Measurements from ENCODE around the gene ATP5F1A. TPM values are rescaled to one million over a fixed set of nuclear protein-coding genes. Genes with fewer than 3 reads are reported as not detected.
"Not testable (repeated sequence)": the region's sequence is repeated elsewhere in the genome, so short reads cannot be mapped to it uniquely, and the experiment has no call there.

ATP5F1A gene
- total RNA-seq (100 to 1,000 TPM; 171 to 200 TPM), total RNA-seq (199 to 482 reads per million in 2 donors)

GRCh38 chr18:46097801-46098615 lies at the start of gene ATP5F1A:
Gene ATP5F1A, minus strand, starts transcription at chr18:46098296. Its CDS starts 65 bp downstream, at chr18:46098231.
- H3K9me3 ChIP-seq (ENCODE audit: control insufficient read depth, low read length, poor library complexity, severe bottlenecking) = no peaks in the 10 kb centered on the region
- H3K36me3 Mint-ChIP-seq (ENCODE audit: low read depth) = peaks cover 2% of the 10 kb centered on the region
- H3K4me3 Mint-ChIP-seq = peak within 1 kb of the TSS; percentile 96
- peak within 1 kb of the TSS; percentile 97 for H3K27ac Mint-ChIP-seq
- ATAC-seq (peak; percentile 89), DNase-seq (peak; percentile 69 to 74 (median 73))
- no peaks in the 10 kb centered on the region for H3K27me3 Mint-ChIP-seq
- peaks cover 21% of the 10 kb centered on the region for H3K4me1 Mint-ChIP-seq

GRCh38 chr18:46141199-46141598 lies 43.1 kb upstream of the ATP5F1A start:
- no peaks in the 10 kb centered on the region for H3K36me3 Mint-ChIP-seq (ENCODE audit: low read depth)

GRCh38 chr18:46140173-46140572 lies 42.1 kb upstream of the ATP5F1A start:
- DNase-seq (no peak), ATAC-seq (no peak)
- H3K36me3 Mint-ChIP-seq (ENCODE audit: low read depth) = no peaks in the 10 kb centered on the region
- H3K4me1 Mint-ChIP-seq = peaks cover 5% of the 10 kb centered on the region
- no peak overlapping the region for H3K4me3 Mint-ChIP-seq
- no peaks in the 10 kb centered on the region for H3K9me3 ChIP-seq (ENCODE audit: control insufficient read depth, low read length, poor library complexity, severe bottlenecking)
- peak overlapping the region; percentile 62 for H3K27ac Mint-ChIP-seq
- H3K27me3 Mint-ChIP-seq = no peaks in the 10 kb centered on the region

More at GRCh38 chr18:46141199-46141598, 43.1 kb upstream of the ATP5F1A start:
- no peak overlapping the region for H3K27ac Mint-ChIP-seq
- H3K4me1 Mint-ChIP-seq = peaks cover 5% of the 10 kb centered on the region
- no peaks in the 10 kb centered on the region for H3K27me3 Mint-ChIP-seq
- H3K4me3 Mint-ChIP-seq = no peak overlapping the region
- H3K9me3 ChIP-seq (ENCODE audit: control insufficient read depth, low read length, poor library complexity, severe bottlenecking) = no peaks in the 10 kb centered on the region
- ATAC-seq (no peak), DNase-seq (no peak)

GRCh38 chr18:46134920-46135675 lies 37.0 kb upstream of the ATP5F1A start:
- H3K36me3 Mint-ChIP-seq (ENCODE audit: low read depth) = peaks cover 2% of the 10 kb centered on the region
- peak overlapping the region; percentile 27 for H3K27ac Mint-ChIP-seq
- H3K9me3 ChIP-seq (ENCODE audit: control insufficient read depth, low read length, poor library complexity, severe bottlenecking) = no peaks in the 10 kb centered on the region
- ATAC-seq = no peak
- DNase-seq = no peak
- H3K27me3 Mint-ChIP-seq = no peaks in the 10 kb centered on the region
- H3K4me3 Mint-ChIP-seq = no peak overlapping the region
- peaks cover 4% of the 10 kb centered on the region for H3K4me1 Mint-ChIP-seq

- ATAC-seq = no peak
- peaks cover 4% of the 10 kb centered on the region for H3K4me1 Mint-ChIP-seq
- H3K4me3 Mint-ChIP-seq = no peak overlapping the region
- H3K9me3 ChIP-seq (ENCODE audit: control insufficient read depth, low read length, poor library complexity, severe bottlenecking) = no peaks in the 10 kb centered on the region
- H3K27ac Mint-ChIP-seq = no peak overlapping the region
- no peaks in the 10 kb centered on the region for H3K27me3 Mint-ChIP-seq
- DNase-seq = no peak
- peaks cover 2% of the 10 kb centered on the region for H3K36me3 Mint-ChIP-seq (ENCODE audit: low read depth)
Measured at GRCh38 chr18:46133534-46133933, 35.4 kb upstream of the ATP5F1A start.

- H3K9me3 ChIP-seq (ENCODE audit: control insufficient read depth, low read length, poor library complexity, severe bottlenecking); ATAC-seq; H3K27me3 Mint-ChIP-seq; H3K4me1 Mint-ChIP-seq; H3K27ac Mint-ChIP-seq; DNase-seq; H3K4me3 Mint-ChIP-seq; H3K36me3 Mint-ChIP-seq (ENCODE audit: low read depth): not testable (repeated sequence)
Measured at GRCh38 chr18:46130549-46130948, 32.5 kb upstream of the ATP5F1A start.

GRCh38 chr18:46130061-46130460 lies 32.0 kb upstream of the ATP5F1A start:
- no peak overlapping the region for H3K27ac Mint-ChIP-seq

GRCh38 chr18:46126625-46127024 lies 28.5 kb upstream of the ATP5F1A start:
- H3K4me1 Mint-ChIP-seq; H3K27ac Mint-ChIP-seq; H3K36me3 Mint-ChIP-seq (ENCODE audit: low read depth); DNase-seq; ATAC-seq; H3K27me3 Mint-ChIP-seq; H3K9me3 ChIP-seq (ENCODE audit: control insufficient read depth, low read length, poor library complexity, severe bottlenecking); H3K4me3 Mint-ChIP-seq: not testable (repeated sequence)

More at GRCh38 chr18:46130061-46130460, 32.0 kb upstream of the ATP5F1A start:
- H3K4me3 Mint-ChIP-seq = no peak overlapping the region
- ATAC-seq (no peak), DNase-seq (no peak)
- peaks cover 2% of the 10 kb centered on the region for H3K36me3 Mint-ChIP-seq (ENCODE audit: low read depth)
- H3K9me3 ChIP-seq (ENCODE audit: control insufficient read depth, low read length, poor library complexity, severe bottlenecking) = no peaks in the 10 kb centered on the region
- H3K4me1 Mint-ChIP-seq = peaks cover 2% of the 10 kb centered on the region
- H3K27me3 Mint-ChIP-seq = no peaks in the 10 kb centered on the region

- Mint-ChIP-seq H3K36me3 (ENCODE audit: low read depth) (peaks cover 6% of the 10 kb centered on the region), H3K27ac (no peak overlapping the region), H3K4me1 (peaks cover 5% of the 10 kb centered on the region), H3K4me3 (no peak overlapping the region), H3K27me3 (no peaks in the 10 kb centered on the region)
- ATAC-seq (no peak), DNase-seq (no peak)
- no peaks in the 10 kb centered on the region for H3K9me3 ChIP-seq (ENCODE audit: control insufficient read depth, low read length, poor library complexity, severe bottlenecking)
Measured at GRCh38 chr18:46113751-46114150, 15.7 kb upstream of the ATP5F1A start.

- DNase-seq (no peak), ATAC-seq (no peak)
- no peak overlapping the region for H3K4me3 Mint-ChIP-seq
- H3K36me3 Mint-ChIP-seq (ENCODE audit: low read depth) = peaks cover 8% of the 10 kb centered on the region
- H3K27ac Mint-ChIP-seq = no peak overlapping the region
- H3K27me3 Mint-ChIP-seq = no peaks in the 10 kb centered on the region
- no peaks in the 10 kb centered on the region for H3K9me3 ChIP-seq (ENCODE audit: control insufficient read depth, low read length, poor library complexity, severe bottlenecking)
- peaks cover 5% of the 10 kb centered on the region for H3K4me1 Mint-ChIP-seq
Measured at GRCh38 chr18:46110406-46110805, 12.3 kb upstream of the ATP5F1A start.

- no peak for ATAC-seq
- Mint-ChIP-seq H3K27me3 (no peaks in the 10 kb centered on the region), H3K4me3 (no peak overlapping the region), H3K4me1 (peaks cover 11% of the 10 kb centered on the region), H3K36me3 (ENCODE audit: low read depth) (peaks cover 8% of the 10 kb centered on the region), H3K27ac (no peak overlapping the region)
- no peaks in the 10 kb centered on the region for H3K9me3 ChIP-seq (ENCODE audit: control insufficient read depth, low read length, poor library complexity, severe bottlenecking)
- no peak for DNase-seq
Measured at GRCh38 chr18:46109386-46109785, 11.3 kb upstream of the ATP5F1A start.

- DNase-seq (peak; percentile 66 to 81 (median 79)), ATAC-seq (peak; percentile 98)
- H3K4me3 Mint-ChIP-seq = peak within 1 kb of the TSS; percentile 96
- peak within 1 kb of the TSS; percentile 90 for H3K27ac Mint-ChIP-seq
- H3K27me3 Mint-ChIP-seq = no peaks in the 10 kb centered on the region
- peaks cover 6% of the 10 kb centered on the region for H3K4me1 Mint-ChIP-seq
- H3K9me3 ChIP-seq (ENCODE audit: control insufficient read depth, low read length, poor library complexity, severe bottlenecking) = no peaks in the 10 kb centered on the region
- peaks cover 2% of the 10 kb centered on the region for H3K36me3 Mint-ChIP-seq (ENCODE audit: low read depth)
Measured at GRCh38 chr18:46104128-46104911, 6.2 kb upstream of the ATP5F1A start, which contains the start of gene HAUS1. Gene HAUS1, plus strand, starts transcription at chr18:46104385. Its CDS starts 27 bp downstream, at chr18:46104412.

- Mint-ChIP-seq H3K4me3 (no peak overlapping the region), H3K4me1 (peaks cover 15% of the 10 kb centered on the region), H3K36me3 (ENCODE audit: low read depth) (no peaks in the 10 kb centered on the region), H3K27ac (no peak overlapping the region), H3K27me3 (no peaks in the 10 kb centered on the region)
- DNase-seq = no peak
- H3K9me3 ChIP-seq (ENCODE audit: control insufficient read depth, low read length, poor library complexity, severe bottlenecking) = no peaks in the 10 kb centered on the region
- ATAC-seq = no peak
Measured at GRCh38 chr18:46099463-46099862, 1.4 kb upstream of the ATP5F1A start.
